Measurements from ENCODE around the gene LBX1.

LBX1 gene

DNA sequence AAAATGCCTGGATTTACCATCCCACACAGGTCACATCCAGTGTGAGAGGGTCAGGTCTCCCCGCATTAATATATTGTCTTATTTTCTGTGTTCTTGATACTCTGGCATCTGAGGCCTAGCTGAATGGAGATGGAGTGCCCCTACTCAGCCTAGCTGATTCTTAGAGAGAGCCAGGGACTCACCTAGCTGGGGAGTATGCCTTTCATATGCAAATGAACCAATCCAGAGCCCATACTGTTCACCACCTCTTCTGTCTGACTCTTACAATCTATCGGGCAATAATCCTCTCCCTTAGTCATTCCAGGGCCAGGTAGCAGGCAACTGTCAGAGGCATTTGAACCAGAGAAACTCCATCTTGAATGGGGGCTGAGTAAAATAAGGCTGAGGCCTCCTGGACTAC lies 46.3 kb downstream of the LBX1 start:
- no peak for DNase-seq (ENCODE audit: insufficient read length, low spot score)
- TF ChIP-seq SPI1 (IDR thresholded peaks at IDR 0.05; ENCODE audit: low read depth, low read length) = no peak
- no peak for TF ChIP-seq PAX5 (IDR thresholded peaks at IDR 0.05; ENCODE audit: insufficient read depth, low read length, severe bottlenecking)
- no peak for TF ChIP-seq POU2F2 (IDR thresholded peaks at IDR 0.05; ENCODE audit: low read depth, low read length)
- no peak for TF ChIP-seq POLR2AphosphoS5 (IDR thresholded peaks at IDR 0.05; ENCODE audit: low read depth, low read length)
- TF ChIP-seq TAF1 (IDR thresholded peaks at IDR 0.05; ENCODE audit: low read depth, low read length) = no peak
- no peak for TF ChIP-seq POLR2A (IDR thresholded peaks at IDR 0.05; ENCODE audit: low read depth, low read length)

More for the DNA sequence above, 46.3 kb downstream of the LBX1 start:
- FAIRE-seq = no peak

Measured in GM12891 (cell line).